NB4 (cell line): ENCODE data around the gene TPRG1L.

ENCODE experiments used
- DNase-seq: peaks from one replicate; pipeline ENCODE4 v3.0.0; 2010; ENCODE audit warnings: low read depth
- H3K4me3 ChIP-seq: one replicate; pipeline ENCODE4 v1.5.1; 2011; ENCODE audit warnings: mild to moderate bottlenecking, low read depth, low read length, moderate library complexity
- CTCF ChIP-seq: IDR thresholded peaks from one replicate; pipeline ENCODE4 v1.5.1; 2012; ENCODE audit warnings: low read depth, low read length
- MAX ChIP-seq: IDR thresholded peaks from 2 replicates; pipeline ENCODE4 v1.6.1; 2011; ENCODE audit warnings: low read depth, low read length
- MYC ChIP-seq: IDR thresholded peaks from 2 replicates; pipeline ENCODE4 v1.6.1; 2011; ENCODE audit warnings: low read depth, low read length
- POLR2A ChIP-seq: IDR thresholded peaks from 2 replicates; pipeline ENCODE4 v1.6.1; 2011; ENCODE audit warnings: mild to moderate bottlenecking; ENCODE audit not compliant: insufficient read length; ENCODE audit errors: extremely low read depth

TPRG1L gene

GRCh38 chr1:3659093-3659492 lies 34.3 kb downstream of the TPRG1L start:
- no peak for DNase-seq
- no peak overlapping the region for H3K4me3 ChIP-seq
- TF ChIP-seq MYC (no peak), CTCF (no peak), MAX (no peak), POLR2A (no peak)

GRCh38 chr1:3660704-3661103 lies 35.9 kb downstream of the TPRG1L start:
- no peak overlapping the region for H3K4me3 ChIP-seq
- DNase-seq, result no peak
- TF ChIP-seq CTCF (no peak), MAX (no peak), MYC (no peak), POLR2A (no peak)

GRCh38 chr1:3661631-3662030 lies 36.8 kb downstream of the TPRG1L start:
- TF ChIP-seq CTCF (no peak), POLR2A (no peak), MYC (no peak), MAX (no peak)
- DNase-seq, result no peak
- H3K4me3 ChIP-seq, result no peak overlapping the region

GRCh38 chr1:3662080-3662671 lies 37.4 kb downstream of the TPRG1L start:
- H3K4me3 ChIP-seq, result no peak overlapping the region
- TF ChIP-seq MAX (no peak), MYC (no peak), CTCF (no peak), POLR2A (no peak)
- DNase-seq, result no peak

- DNase-seq, result no peak
- TF ChIP-seq POLR2A (no peak), MAX (no peak), CTCF (no peak)
- H3K4me3 ChIP-seq, result no peak overlapping the region
These were observed 39.3 kb downstream of the TPRG1L start for GRCh38 chr1:3663999-3664699.
